Nephron (organoid): ENCODE data around the gene CYTH4.

Experiments
- H3K27ac Mint-ChIP-seq, 3 experiments: 2 replicates each; pipeline ENCODE4 v1.8.0; 2020; ENCODE audit warnings: mixed read lengths in 3 of 3, mild to moderate bottlenecking in 2 of 3, moderate library complexity in 1 of 3
- H3K27me3 Mint-ChIP-seq: 2 replicates; pipeline ENCODE4 v1.8.0; 2021; ENCODE audit warnings: low read depth, mild to moderate bottlenecking, moderate library complexity, mixed read lengths
- H3K36me3 Mint-ChIP-seq: 2 replicates; pipeline ENCODE4 v1.8.0; 2020; ENCODE audit warnings: low read depth, mixed read lengths
- H3K4me1 Mint-ChIP-seq: 2 replicates; pipeline ENCODE4 v1.8.0; 2020; ENCODE audit warnings: mixed read lengths
- H3K4me3 Mint-ChIP-seq, 3 experiments: 2 replicates each; pipeline ENCODE4 v1.8.0; 2020; ENCODE audit warnings: mild to moderate bottlenecking in 3 of 3, mixed read lengths in 3 of 3, moderate library complexity in 2 of 3
- H3K9me3 Mint-ChIP-seq: 2 replicates; pipeline ENCODE4 v1.8.0; 2020; ENCODE audit warnings: mixed read lengths
- TF ChIP-seq, protein P1 (sequence below), 3 experiments: fragments of 200-600 bp; sonication (generic); IDR thresholded peaks; one replicate each; pipeline ENCODE4 v1.5.0; 2021; ENCODE audit warnings: antibody characterized with exemption in 3 of 3; ENCODE audit not compliant: unreplicated experiment in 3 of 3

Gene CYTH4

DNA sequence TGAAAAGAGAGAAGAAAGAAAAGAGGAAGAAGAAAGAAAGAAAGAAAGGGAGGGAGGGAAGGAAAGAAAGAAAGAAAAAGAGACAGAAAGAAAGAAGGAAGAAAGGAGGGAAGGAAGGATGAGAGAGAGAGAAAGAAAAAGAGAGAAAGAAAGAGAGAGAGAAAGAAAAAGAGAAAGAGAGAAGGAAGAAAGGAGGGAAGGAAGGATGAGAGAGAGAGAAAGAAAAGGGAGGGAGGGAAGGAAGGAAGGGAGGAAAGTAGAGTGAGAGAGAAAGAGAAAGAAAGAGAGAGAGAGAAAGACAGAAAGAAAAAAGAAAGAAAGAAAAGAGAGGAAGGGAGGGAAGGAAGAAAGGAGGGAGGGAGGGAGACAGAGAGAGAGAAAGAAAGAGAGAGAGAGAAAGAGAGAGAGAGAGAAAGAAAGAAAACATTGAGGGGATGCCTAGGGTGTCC is 26.7 kb upstream of the CYTH4 start:
- H3K4me1 Mint-ChIP-seq: peaks cover 10% of the 10 kb centered on the region
- H3K9me3 Mint-ChIP-seq: no peaks in the 10 kb centered on the region
- no peaks in the 10 kb centered on the region for H3K36me3 Mint-ChIP-seq
- TF ChIP-seq, protein P1, sequence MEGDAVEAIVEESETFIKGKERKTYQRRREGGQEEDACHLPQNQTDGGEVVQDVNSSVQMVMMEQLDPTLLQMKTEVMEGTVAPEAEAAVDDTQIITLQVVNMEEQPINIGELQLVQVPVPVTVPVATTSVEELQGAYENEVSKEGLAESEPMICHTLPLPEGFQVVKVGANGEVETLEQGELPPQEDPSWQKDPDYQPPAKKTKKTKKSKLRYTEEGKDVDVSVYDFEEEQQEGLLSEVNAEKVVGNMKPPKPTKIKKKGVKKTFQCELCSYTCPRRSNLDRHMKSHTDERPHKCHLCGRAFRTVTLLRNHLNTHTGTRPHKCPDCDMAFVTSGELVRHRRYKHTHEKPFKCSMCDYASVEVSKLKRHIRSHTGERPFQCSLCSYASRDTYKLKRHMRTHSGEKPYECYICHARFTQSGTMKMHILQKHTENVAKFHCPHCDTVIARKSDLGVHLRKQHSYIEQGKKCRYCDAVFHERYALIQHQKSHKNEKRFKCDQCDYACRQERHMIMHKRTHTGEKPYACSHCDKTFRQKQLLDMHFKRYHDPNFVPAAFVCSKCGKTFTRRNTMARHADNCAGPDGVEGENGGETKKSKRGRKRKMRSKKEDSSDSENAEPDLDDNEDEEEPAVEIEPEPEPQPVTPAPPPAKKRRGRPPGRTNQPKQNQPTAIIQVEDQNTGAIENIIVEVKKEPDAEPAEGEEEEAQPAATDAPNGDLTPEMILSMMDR (IDR thresholded peaks at IDR 0.05; ENCODE audit: unreplicated experiment in 3 of 3): no peak
- no peak overlapping the region for H3K4me3 Mint-ChIP-seq
- H3K27ac Mint-ChIP-seq: no peak overlapping the region
- H3K27me3 Mint-ChIP-seq: peaks cover 33% of the 10 kb centered on the region

DNA sequence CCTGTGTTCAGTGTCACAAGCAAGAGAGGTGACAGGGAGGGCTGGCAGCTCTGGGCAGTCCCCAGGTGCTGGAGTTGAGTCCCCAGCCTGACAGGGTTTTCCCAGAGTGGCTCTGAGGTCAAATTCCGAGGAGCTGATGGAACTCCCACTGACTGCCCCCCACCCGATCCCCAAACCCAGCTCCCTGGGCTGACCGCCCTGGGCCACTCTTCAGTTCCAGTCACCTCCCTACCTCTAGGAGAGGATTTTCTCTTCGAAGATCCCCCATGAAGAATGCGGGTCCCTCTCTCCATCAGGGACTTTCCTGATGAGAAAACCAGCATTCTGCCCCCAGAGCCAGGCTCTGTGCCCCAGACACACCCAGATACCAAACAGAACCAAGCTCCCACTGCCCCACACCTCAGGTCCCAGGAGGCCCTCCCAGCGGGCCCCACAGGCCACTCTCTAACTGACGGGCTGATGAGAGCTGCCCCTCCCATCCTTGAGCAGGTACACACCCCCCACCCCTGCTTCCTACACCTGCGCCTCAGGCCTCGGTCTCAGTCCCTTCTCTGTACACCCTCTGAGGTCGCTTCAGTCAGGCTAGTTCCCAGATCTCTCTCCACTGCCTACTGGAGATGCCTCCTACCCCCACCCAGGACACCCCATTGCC is 26.1 kb upstream of the CYTH4 start:
- Mint-ChIP-seq H3K4me3 (no peak overlapping the region), H3K9me3 (no peaks in the 10 kb centered on the region)

DNA sequence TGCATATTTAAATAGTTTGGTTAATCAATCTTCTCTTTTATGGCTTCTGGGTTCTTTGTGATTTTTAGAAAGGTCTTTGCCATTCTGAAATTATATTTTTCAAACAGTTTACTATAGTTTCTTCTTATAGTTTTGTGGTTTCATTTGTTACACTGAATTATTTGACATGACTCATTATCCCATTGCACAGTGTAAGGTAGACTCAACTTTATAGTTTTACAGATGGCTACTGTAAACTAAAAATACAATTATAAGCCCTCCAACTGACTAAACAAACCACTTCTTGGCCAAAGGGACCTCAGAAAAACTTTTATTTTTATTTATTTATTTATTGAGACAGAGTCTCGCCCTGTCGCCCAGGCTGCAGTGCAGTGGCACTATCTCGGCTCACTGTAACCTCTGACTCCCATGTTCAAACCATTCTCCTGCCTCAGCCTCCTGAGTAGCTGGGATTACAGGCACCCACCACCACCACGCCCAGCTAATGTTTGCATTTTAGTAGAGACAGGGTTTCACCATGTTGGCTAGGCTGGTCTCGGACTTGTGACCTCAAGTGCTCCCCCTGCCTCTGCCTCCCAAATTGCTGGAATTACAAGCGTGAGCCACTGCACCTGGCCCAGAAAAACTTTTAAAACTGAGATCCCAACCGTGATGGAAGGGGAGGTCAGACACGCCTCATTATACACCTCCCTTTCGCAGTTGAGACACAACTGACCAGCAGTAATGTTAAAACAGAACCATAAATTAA is 24.1 kb upstream of the CYTH4 start:
- Mint-ChIP-seq H3K36me3 (peaks cover 3% of the 10 kb centered on the region), H3K27ac (no peak overlapping the region), H3K4me3 (no peak overlapping the region), H3K9me3 (no peaks in the 10 kb centered on the region), H3K27me3 (peaks cover 37% of the 10 kb centered on the region), H3K4me1 (peaks cover 10% of the 10 kb centered on the region)
- TF ChIP-seq, protein P1 (IDR thresholded peaks at IDR 0.05; ENCODE audit: unreplicated experiment in 3 of 3): no peak

More for the DNA sequence above, 26.1 kb upstream of the CYTH4 start:
- Mint-ChIP-seq H3K4me1 (peaks cover 10% of the 10 kb centered on the region), H3K27ac (no peak overlapping the region), H3K27me3 (peaks cover 38% of the 10 kb centered on the region), H3K36me3 (peaks cover 3% of the 10 kb centered on the region)
- TF ChIP-seq, protein P1 (IDR thresholded peaks at IDR 0.05; ENCODE audit: unreplicated experiment in 3 of 3): no peak

DNA sequence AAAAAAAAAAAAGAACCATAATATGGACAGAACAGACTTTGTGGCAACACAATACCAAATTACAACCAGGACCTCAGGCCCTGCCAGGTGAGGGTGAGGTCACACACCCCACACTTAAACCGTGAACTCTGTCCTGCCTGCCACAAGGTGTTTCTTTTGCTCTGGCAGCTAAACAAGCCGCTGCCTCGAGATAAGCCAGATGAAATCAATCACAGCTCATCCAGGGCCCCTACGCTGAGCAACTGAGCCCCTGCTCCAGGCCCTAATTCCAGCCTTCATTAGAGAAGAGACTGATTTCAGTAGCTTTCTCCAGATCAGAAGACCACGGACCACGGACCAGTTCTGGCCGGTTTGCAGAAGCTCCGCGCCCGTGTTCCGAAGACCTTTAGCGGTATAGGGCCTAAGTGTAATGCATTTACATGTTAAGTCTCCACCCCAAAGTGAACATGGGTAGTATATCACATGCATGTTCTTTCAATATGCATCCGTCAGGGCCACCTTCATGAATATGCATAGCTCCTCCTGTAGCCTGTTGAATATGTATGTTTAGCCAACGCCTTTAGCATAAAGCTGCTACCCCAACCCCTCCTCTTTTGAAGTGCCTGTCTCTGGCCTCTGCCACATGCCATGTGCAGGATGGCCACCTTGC is 23.4 kb upstream of the CYTH4 start:
- Mint-ChIP-seq H3K4me3 (peak overlapping the region in 2 of 3 experiments; percentile 1 to 31), H3K27ac (no peak overlapping the region), H3K36me3 (peaks cover 3% of the 10 kb centered on the region), H3K9me3 (peaks cover 3% of the 10 kb centered on the region), H3K27me3 (peaks cover 37% of the 10 kb centered on the region), H3K4me1 (peaks cover 10% of the 10 kb centered on the region)
- TF ChIP-seq, protein P1 (IDR thresholded peaks at IDR 0.05; ENCODE audit: unreplicated experiment in 3 of 3): no peak

DNA sequence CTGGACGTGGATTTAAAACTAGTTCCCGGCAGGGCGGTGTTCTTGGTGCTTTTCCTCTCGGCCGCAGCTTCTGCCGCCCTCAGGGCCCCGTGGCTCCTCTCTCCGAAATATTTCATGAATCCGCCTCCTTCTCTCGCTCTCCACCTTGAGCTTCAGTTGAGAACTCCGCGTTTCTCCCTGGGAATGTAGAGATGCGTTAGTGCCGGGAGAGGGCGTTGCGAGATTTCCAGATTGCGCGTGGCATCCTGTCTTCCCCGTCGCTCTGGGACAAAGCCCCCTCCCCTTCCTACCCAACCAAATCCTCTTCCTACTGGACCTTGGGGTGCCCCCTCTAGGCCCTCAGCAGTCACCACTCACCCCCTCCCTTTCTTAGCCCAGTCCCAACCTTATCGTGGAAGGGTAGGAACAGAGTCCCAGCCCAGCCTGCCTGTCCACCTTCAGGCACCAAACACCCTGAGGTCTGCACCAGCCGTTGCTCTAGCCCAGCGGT is 22.7 kb upstream of the CYTH4 start:
- TF ChIP-seq, protein P1 (IDR thresholded peaks at IDR 0.05; ENCODE audit: unreplicated experiment in 3 of 3): peak; percentile 53 to 57 (median 57)
- Mint-ChIP-seq H3K4me1 (peaks cover 10% of the 10 kb centered on the region), H3K4me3 (peak overlapping the region; percentile 1 to 56 (median 31)), H3K9me3 (peaks cover 9% of the 10 kb centered on the region), H3K27ac (no peak overlapping the region), H3K36me3 (peaks cover 3% of the 10 kb centered on the region), H3K27me3 (peaks cover 37% of the 10 kb centered on the region)
